CD4-positive, alpha-beta T cell treated with Interleukin-2 at 100 ng/mL for 4 hours (primary cell): Measurements from ENCODE around the gene CNTN4.
"Not testable (repeated sequence)": the region's sequence is repeated elsewhere in the genome, so short reads cannot be mapped to it uniquely, and the experiment has no call there.

ENCODE experiments used
- DNase-seq: peaks from one replicate; pipeline ENCODE4 v3.0.0-alpha.2; 2020; ENCODE audit warnings: low spot score

CNTN4 gene

DNA sequence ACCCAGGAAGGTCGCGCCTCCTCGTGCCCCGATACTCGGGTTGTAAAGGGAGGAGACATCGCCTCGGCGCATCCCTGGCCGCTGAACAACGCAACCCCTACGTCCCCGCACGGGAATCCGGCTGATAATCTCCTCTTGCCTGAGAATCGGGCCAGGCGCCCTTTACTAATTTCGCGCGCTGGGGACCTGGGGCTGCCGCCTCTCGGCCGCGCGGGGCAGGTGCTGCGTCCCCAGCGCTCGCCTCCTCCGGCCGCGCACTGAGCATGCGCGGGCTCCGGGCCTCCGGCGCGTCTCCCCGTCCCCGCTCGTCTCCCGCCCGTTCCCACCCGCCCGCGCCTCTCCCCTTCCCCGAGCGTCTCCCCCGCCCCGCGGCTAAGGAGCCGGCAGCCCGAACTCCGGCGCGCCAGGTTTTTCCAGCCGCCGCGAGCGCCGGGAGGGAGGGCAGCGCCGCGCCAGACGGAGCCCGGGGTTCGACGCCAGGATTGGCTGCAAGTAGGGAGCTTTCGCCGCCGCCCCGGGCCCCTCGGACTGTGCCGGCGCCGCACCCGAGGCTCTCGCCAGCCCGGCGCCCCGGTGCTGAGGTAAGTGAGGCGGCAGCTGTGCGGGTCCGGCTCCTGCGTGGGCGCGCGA, at the start of gene CNTN4:
Gene CNTN4 (plus strand): TSS at position 469 of the 630 bp plus-strand sequence.
- no peak for DNase-seq

GRCh38 chr3:2061360-2061759, 37.3 kb upstream of the CNTN4 start:
- DNase-seq = no peak

GRCh38 chr3:2071531-2071930, 27.1 kb upstream of the CNTN4 start:
- no peak for DNase-seq

DNA sequence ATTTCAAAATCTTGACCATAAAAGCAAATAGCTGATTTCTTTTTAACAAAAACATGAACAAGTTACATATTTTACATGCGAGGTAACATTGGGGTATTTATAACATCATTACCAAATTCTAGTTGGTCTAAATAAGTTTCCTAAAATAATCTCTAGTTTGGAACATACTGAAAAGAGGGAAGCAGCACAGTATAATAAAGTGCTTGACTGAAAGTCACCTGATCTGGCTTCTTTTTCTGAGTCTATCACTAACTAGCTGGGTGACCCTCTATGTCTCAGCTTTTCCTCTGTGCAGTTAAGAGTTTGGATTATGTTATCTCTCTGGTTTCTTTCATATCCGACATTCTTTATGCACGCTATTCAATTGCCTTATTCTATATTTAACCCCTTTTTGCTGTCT, 19.8 kb upstream of the CNTN4 start:
- no peak for DNase-seq

- no peak for DNase-seq
Measured at GRCh38 chr3:2082871-2083480, 15.7 kb upstream of the CNTN4 start.

DNA sequence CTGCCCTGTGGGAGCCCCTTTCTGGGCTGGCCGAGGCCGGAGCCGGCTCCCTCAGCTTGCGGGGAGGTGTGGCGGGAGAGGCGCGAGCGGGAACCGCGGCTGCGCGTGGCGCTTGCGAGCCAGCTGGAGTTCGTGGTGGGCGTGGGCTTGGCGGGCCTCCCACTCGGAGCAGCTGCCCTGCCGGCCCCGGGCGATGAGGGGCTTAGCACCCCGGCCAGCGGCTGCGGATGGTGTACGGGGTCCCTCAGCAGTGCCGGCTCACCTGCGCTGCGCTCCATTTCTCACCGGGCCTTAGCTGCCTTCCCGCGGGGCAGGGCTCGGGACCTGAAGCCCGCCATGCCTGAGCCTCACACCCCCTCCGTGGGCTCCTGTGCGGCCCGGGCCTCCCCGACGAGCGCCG, 15.1 kb upstream of the CNTN4 start:
- not testable (repeated sequence) for DNase-seq

DNA sequence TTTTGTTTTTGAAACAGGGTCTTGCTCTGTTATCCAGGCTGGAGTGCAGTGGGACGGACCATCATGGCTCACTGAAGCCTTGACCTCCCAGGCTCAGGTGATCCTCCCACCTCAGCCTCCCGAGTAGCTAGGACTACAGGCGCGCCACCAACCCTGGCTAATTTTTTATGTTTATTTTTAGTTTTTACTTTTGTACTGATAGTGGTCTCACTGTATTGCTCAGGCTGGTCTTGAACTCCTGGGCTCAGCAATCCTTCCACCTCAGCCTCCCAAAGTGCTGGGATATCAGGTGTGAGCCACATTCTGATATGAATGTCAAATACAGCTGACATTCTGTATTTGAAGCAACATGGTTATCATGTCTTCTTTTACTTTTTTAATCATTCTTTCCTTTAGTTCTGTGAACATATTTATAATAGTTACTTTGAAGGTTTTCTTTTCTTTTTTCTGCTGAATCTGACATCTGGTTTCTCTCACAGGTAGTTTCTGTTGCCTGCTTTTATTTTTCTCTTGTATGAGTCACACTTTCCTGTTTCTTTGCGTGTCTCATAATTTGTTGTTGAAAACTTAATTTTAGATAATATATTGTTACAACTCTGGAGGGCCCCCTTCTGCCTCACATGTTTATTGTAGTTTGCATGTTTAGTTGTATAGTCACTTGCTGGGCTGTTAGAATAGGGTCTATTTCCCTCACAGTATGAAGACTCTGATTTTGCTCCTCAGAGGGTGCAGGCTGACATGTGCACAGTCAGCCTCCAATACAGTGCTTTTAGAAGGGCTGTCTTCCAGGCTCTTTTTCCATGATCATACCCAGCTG, 8.4 kb upstream of the CNTN4 start:
- DNase-seq = no peak

DNA sequence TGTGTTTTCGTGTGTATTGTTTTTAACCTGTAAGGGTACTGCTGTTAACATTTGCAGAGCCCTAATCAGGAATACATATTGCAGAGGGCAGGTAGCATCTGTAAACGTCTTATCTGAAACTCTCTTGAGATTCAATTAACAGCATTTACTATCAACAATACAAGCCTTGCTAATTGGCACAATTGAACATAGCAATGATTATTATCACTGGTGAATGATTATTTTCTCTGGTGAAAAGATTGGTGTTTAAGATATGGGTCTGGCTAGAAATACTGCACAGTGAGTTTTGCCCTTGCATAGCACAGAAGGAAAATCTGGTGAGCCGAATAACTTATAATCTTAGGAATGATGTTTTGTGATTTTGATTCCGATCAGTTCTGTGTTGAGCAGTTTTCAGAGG, 5.9 kb upstream of the CNTN4 start:
- no peak for DNase-seq

GRCh38 chr3:2094941-2095340, 3.7 kb upstream of the CNTN4 start:
- no peak for DNase-seq

DNA sequence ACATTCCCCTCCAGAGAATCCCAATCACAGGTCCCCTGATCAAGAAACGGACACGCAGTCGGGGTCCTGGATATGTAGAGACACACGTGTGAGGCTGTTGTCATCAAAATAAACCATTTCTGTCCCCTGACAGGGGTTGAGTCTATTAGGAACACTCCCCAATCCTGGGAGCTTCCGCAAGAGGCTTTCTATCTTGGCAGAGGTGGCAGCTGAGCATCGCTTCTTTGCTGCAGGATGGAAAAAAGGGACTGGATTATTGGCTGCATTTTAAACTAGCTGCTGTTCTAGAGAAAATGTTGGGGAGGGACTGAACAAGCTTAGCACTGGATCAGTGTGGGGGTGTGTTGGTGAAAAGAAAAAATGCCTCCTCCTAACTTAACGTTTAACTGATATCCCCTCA, 2.5 kb upstream of the CNTN4 start:
- DNase-seq = no peak

DNA sequence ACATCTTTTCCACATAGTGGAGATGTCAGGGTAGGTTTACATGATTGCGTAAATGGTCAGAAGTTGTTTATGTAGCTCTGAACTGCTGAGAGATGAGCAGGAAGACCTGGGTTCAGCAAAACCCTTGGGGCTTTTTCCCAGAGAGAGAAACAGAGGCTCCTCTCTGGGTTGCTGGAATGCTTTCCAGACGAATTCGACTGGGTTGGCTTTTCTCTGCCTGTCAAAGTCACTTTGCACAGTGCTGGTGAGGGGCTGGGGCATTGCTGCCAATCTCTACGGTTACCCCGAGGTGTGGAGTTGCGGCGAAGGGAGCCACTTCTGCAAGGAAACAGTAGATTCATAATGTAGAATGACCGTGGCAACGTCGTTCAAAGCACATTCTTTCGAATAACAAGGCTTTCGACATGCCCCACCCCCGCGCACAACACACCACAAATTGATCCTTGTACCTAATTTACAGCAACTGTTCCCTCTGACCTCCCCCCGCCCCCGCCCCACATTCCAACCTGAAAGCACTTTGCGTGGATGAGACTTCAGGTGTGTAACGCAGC, 950 bp upstream of the CNTN4 start:
- no peak for DNase-seq

GRCh38 chr3:2099028-2099671, 484 bp downstream of the CNTN4 start:
- DNase-seq = no peak

- DNase-seq = no peak
Measured at GRCh38 chr3:2099779-2100191, 1.1 kb downstream of the CNTN4 start.

GRCh38 chr3:2106438-2106837, 7.8 kb downstream of the CNTN4 start:
- no peak for DNase-seq

DNA sequence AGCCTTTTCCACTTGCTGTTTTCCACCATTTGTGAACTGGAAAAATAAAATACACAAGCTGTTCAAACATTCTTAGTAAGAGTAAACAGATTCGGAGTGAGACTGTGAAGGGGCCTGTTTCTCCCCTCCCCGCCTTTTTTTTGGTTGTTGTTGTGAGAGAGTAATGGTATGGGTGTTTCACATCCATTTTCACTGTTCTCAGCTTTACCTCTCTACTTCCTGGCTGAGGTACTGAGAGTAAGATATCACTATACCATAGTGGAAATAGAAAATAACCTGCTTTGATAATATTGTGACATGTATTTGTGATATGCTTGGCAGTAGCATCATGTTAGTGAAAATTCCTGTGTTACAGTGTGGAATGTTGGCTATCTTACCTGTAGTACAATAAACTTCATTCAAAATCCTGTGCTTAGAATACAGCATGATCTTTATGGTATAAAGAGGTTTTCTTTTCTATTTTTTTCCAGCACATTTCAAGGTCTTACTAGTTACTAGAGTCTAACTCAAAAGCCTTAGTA, 12.0 kb downstream of the CNTN4 start:
- no peak for DNase-seq

DNA sequence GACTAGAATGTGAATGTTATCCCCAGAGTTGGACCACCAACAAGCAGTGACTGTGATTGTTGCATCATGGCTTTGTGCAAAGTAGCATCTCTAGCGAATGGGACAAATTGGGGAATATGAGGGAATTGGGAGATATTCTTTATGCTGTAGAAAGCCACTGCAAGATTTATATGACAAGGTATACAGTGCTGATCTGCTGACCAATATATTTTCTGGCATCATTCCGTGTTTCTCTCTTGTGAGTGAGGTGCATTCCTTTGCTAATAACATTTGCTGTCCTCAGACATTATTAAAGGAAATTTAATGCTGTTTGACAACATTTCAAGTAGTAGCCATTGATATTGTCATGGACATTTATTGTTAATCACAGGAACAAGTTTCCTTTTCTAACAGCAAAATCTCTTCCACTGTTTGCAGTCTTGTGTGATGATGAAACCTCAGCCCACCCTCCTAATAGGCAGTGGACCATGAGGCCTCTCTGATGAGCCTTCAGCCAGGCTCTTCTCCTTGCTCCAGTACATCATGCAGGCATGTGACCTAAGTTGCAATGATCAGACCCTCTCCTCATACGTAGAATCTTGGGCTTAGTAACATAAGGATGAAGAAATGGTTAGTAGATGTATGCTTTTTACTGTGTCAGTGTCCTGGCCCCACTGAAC, 16.1 kb downstream of the CNTN4 start:
- no peak for DNase-seq

DNA sequence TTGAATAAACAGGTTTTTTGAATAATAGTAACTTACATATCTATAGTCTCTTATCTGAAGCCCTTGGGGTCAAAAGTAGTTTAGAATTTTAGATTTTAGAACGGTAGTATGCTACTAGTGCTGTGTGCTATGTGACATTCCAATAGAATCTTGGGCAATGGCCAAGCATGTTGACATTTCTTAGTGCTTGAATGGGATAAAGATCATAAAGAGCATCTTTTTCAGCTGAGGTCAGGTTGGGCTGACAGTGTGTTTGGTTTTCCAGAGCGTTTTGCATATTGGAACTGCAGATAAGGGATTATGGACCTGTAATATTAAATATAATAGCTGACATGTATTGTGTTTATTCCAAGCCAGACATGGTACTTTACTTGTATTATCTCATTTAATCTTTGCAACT, 32.1 kb downstream of the CNTN4 start:
- DNase-seq = no peak

- no peak for DNase-seq
Measured at GRCh38 chr3:2133146-2133545, 34.5 kb downstream of the CNTN4 start.

DNA sequence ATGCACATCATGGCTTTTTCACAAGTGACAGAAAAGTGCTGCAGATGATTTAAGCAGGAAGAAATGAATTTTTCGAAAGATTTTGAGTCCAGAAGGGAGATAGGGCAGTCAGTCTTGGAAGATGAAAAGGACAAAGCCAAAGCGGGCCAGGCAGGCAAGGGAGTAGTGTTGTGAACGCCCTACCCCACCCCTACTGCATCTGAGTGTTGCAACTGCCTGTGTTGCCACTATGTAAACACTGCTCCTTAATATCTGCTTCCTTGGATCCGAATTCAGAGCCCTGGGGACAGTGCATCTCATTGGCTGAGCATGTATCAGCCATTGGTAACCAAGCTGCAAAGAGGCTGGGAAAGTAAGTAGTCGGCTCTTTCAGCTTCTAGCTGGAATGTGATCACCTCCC, 39.0 kb downstream of the CNTN4 start:
- DNase-seq = no peak

- DNase-seq = no peak
Measured at GRCh38 chr3:2141482-2141881, 42.8 kb downstream of the CNTN4 start.

GRCh38 chr3:2148561-2149340, 50.1 kb downstream of the CNTN4 start:
- DNase-seq = no peak
